GM19193 (cell line): Measurements from ENCODE around the gene PABPC3.

Source experiments
- POLR2A ChIP-seq: IDR thresholded peaks from 4 replicates; pipeline ENCODE4 v1.6.1; 2011; ENCODE audit not compliant: insufficient read depth, insufficient read length; ENCODE audit errors: extremely low read depth

PABPC3 gene

GRCh38 chr13:25088562-25089221 is 7.2 kb upstream of the PABPC3 start:
- no peak for TF ChIP-seq POLR2A

GRCh38 chr13:25097426-25097825 is 1.5 kb downstream of the PABPC3 start:
- no peak for TF ChIP-seq POLR2A

GRCh38 chr13:25103711-25104110 is 7.8 kb downstream of the PABPC3 start:
- TF ChIP-seq POLR2A, result no peak

- TF ChIP-seq POLR2A, result no peak
Measured at GRCh38 chr13:25109341-25109740, 13.4 kb downstream of the PABPC3 start.

- TF ChIP-seq POLR2A, result no peak
Measured at GRCh38 chr13:25110956-25111584, 15.1 kb downstream of the PABPC3 start.

GRCh38 chr13:25111585-25111956 is 15.6 kb downstream of the PABPC3 start:
- no peak for TF ChIP-seq POLR2A

GRCh38 chr13:25112695-25113255 is 16.8 kb downstream of the PABPC3 start:
- no peak for TF ChIP-seq POLR2A

- TF ChIP-seq POLR2A, result no peak
Measured at GRCh38 chr13:25114220-25114619, 18.3 kb downstream of the PABPC3 start.

GRCh38 chr13:25116044-25116443 is 20.1 kb downstream of the PABPC3 start:
- no peak for TF ChIP-seq POLR2A

GRCh38 chr13:25117312-25117711 is 21.4 kb downstream of the PABPC3 start:
- no peak for TF ChIP-seq POLR2A

GRCh38 chr13:25118378-25118905 is 22.5 kb downstream of the PABPC3 start:
- TF ChIP-seq POLR2A, result no peak

GRCh38 chr13:25130944-25131343 is 35.0 kb downstream of the PABPC3 start:
- no peak for TF ChIP-seq POLR2A

- TF ChIP-seq POLR2A, result no peak
Measured at GRCh38 chr13:25131881-25132420, 36.0 kb downstream of the PABPC3 start.

GRCh38 chr13:25132751-25133390 is 36.9 kb downstream of the PABPC3 start:
- TF ChIP-seq POLR2A, result no peak

- TF ChIP-seq POLR2A, result no peak
Measured at GRCh38 chr13:25135896-25136295, 40.0 kb downstream of the PABPC3 start.

- no peak for TF ChIP-seq POLR2A
Measured at GRCh38 chr13:25136880-25137787, 41.2 kb downstream of the PABPC3 start.
